LHCN-M2 (cell line): ENCODE results near the gene AFAP1L2. TPM values are rescaled to one million over a fixed set of nuclear protein-coding genes. Genes with fewer than 3 reads are reported as not detected.
"Not testable (repeated sequence)": the region's sequence is repeated elsewhere in the genome, so short reads cannot be mapped to it uniquely, and the experiment has no call there.

Experiments used
- DNase-seq: peaks from one replicate; pipeline ENCODE4 v3.0.0-alpha.2; 2012; ENCODE audit warnings: low read depth
- total RNA-seq: library from RNA; depleted of rRNA; stranded (reverse); fragments of >200 nt; gene quantifications from 2 replicates; pipeline ENCODE4 v1.2.3, GENCODE V29; 2014

AFAP1L2 gene
- total RNA-seq, 1 experiment from 2014 or later: under 0.01 TPM

DNA sequence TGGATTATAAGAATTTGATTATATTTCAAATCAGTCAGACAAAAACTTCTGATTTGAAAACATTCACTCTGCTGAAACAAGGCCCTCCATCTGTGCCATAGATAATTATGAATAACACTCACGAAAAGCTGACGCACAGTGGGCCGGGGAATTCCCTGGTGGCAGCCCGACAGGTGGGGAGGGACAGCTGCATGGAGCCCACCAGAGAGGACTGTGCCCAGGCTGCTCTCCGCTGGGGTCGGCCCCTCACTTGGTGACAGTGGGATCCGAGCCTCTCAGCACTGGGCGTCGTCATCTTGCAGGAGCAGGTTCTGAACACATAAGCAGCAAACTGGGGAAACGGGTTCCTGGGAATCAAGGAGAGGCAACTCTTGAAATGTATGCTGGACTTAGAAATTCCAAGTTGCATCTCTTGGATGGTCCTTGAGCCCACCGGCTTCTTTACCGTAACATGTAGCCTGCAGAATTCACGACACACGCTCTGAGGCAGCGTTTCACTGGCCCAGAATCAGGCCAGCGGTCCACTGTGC lies 41.4 kb downstream of the AFAP1L2 start:
- no peak for DNase-seq

DNA sequence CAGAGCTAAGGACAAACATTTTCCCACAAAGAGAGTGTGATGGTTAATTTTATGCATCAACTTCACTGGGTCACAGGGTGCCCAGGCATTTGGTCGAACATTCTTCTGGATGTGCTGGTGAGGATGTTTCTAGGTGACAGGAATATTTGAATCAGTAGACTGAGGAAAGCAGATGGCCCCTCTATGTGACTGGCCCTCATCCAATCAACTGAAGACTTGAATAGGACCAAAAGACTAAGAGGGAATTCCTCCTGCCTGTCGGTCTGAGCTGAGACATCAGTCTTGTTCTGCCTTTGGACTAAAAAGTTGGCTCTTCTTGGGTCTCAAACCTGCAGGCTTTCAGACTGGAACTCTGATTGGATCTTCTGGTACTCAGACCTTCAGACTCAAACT lies 44.4 kb downstream of the AFAP1L2 start:
- DNase-seq: no peak

DNA sequence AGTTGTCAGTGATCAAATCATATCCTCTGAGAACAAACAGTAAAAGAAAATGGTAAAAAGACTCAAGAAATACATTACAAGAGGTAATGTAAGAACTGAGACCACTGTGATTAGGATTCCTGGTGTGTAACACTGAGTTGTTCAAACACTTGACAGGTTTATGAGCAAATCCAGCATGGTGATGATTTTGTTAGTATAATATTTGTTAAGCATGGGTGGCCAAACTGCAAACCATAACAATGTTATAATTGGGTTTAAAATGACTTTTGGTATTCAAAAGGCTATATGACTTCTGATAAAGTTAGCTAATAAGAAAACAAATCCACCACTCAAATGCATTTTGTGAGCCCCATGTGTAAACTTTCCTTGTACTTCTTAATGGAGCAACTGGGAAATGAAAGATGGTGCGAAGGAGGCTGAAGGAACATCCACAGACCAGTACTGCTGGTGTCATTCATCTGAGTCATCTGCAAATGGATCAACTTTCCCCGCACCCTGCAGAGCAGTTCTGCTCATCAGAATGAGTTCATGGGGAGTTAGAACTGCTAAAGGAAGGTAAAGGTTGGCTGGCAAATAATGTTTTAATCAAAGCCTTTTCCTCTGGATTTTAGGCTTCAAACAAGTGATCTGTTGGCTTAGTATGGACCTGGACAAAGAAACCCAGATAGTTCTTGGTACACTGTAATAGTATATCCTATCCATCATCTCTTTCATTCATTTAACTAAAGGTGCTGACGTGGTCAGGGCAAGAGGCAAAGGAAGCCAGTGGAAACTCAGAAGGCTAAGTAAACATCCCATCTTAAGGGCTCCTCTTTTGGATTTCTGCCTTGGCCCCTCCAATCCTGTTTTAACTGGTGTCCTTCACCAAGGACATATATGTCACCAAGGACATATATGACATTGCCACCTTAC lies 45.0 kb downstream of the AFAP1L2 start:
- peak; percentile 75 for DNase-seq

DNA sequence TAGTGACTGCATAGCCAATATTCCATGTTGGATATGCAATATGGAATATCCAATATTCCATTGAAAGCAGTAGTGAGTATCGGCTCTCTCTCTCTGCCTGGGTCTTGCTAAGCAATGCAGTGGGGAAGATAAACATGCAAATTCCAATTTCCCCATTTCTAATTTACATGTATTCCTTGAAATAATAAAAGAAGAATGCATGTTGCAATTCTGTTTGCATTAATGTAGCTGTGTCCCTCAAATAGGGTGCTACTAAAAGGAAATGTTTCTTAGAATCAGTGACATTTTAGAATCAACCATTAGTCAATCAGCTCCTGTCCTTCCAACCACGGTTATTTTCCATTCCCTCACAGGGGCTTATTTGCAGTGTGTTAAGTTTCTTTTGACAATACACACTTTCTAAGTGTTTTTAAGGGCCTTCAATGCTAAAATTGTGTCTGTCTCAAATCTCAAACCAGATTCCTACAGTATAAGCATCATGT lies 46.7 kb downstream of the AFAP1L2 start:
- no peak for DNase-seq

DNA sequence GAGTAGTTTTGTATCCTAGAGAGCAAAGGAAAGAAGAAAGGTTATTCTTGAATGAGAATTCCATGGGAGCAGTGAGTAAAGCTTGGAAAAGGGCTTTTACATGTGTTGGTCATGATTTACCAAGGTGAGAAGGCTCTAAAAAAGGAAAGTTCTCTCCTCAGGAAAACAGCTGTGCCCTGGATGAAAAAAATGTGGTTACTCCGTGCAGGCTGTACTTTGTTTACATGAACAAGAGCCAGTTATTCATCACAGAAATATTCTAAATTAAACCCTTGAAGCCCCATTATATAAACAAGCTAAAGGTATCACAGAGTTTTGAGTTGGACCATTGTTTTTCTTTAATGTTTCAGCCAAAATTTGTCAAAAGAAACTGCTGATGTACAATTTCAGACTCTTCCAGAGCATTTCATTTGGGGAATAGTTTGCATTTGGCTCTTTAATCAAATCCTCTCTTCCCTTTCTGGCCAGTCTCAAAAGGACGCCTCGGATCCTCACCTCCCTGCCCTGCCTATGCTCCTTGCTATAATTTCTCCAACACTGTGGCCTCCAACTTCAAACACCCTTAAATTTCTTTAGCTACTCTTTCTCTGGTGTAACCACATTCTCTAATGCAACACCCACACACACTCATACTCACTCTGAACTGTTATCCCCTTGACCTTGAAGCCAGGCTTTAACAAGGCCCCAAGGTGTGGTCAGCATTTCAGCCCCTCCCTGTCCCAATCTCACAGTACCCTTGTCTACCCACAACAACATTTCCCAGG lies 47.4 kb downstream of the AFAP1L2 start:
- DNase-seq: peak; percentile 88

DNA sequence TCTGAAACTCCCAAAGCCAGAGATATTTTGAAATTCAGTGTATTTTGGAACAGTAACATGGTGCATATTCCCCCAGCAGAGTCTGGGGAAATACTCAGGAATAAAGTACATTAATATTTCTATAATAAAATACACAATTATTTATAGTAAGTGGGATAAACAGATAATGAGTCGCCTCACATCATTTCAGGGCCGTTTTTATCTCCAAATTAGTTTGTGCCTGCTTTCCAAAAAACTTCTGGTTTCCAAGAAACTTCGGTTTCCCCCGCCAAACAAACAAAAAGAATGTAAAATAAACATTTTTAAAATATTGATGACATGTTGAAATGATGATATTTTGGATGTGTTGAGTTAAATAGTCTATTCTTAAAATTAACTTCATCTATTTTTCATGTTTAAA lies 48.2 kb downstream of the AFAP1L2 start:
- DNase-seq: no peak

DNA sequence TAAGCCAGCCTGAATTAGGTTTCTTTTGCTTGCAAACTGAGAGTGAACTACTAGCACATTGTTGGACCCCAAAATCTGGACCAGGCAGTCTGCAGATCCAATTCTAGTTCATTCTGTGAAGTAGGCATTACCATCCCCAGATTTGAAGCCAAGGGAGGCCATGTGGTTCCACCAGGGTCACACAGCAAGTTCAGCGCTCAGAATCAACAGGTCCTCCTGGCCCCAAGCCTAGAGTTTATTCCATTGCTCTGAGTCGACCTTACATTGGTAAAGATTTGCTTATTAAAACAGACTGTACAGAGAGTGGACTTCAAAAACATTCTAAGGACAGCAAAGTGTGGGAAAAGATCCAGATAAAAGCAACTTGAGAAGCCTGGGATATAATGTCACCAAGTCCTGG lies 50.9 kb downstream of the AFAP1L2 start:
- DNase-seq: no peak

DNA sequence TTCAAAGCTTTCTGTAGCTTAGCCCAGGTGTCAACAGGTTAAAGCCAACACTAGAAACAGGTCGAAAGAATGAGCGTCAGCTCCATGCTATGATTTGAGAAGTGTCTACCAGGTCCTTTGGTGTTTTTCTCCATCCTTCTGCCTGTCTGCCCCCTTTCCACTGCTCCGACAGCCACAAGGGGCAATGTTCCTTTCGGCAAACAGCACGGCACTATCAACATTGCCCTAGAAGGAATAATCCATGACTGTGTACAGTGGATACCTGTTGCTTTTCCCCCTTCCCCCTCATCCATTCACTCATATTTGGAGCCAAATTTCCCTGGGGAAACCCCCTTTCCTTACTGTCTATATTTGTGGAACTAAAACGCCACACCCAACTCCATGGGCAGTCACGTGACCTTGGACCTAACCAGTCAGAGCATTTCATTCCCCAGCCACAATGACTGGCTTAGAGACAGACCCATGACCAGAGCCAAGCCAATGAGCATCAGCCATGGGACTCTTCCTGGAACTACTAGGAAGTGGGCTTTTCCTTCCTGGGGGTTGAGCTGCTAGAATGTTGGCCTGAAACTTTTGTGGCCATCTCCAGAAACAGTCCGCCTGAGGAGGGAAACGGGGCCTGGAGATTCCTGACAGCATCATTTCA lies 51.5 kb downstream of the AFAP1L2 start:
- no peak for DNase-seq

DNA sequence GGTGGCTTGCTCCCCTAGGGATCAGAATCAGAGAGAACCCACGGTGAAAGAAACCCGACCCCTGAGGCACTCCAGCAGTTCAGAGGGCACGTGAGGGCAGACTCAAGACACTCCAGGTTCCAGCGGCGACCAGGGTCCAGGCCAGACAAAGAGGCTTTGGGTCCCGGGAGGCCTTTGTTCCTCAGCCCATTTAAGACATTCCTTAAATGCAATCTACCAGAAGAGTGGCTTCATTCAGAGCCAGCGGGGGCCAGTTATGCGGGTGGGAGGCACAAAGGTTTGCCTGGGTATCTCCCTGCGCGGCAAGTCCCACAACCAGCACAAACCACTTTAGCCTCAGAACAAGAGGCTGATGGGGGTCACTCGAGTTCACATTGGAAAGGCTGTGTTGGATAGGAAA lies 53.6 kb downstream of the AFAP1L2 start:
- no peak for DNase-seq

DNA sequence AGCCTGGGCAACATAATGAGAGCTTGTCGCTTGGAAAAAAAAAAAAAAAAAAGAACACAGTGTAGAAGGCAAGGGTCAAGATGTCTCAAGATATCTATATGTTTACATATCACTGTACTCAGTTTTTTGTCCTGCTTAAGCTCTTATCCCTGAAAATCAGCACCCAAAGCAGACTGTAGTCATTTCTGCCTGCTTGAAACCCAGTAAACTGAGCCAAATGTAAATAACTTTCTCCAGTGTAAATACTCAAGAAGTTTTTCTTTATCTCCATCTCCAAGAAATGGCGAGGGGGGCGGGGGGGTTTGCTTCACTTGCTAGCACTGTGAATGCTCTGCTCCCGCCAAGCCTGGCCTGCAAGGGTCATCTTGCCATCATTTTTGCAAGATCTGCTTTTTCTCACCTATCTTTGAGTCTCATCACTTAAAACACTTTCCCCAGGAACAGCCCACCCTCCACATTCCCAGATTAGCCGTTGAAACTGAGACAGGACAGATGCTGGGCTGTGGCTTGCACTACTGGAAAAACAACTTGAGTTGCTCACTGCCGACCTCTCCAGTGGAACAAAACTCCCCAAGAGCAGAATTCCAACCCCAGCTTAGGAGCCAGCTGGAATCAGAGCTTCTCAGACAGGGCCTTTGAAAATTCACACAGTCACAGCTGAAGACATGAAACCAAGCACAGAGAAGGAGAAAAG lies 54.6 kb downstream of the AFAP1L2 start:
- DNase-seq: no peak

DNA sequence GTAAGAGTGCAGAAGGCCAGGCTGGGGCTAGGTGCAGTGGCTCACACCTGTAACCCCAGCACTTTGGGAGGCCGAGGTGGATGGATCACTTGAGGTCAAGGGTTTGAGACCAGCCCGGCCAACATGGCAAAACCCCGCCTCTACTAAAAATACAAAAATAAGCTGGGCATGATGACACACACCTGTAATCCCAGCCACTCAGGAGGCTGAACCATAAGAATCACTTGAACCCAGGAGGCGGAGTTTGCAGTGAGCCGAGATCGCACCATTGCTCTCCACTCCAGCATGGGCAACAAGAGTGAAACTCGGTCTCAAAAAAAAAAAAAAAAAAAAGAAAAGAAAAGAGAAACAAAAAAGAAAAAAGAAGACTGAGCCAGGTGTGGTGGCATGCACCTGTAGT lies 55.2 kb downstream of the AFAP1L2 start:
- not testable (repeated sequence) for DNase-seq

DNA sequence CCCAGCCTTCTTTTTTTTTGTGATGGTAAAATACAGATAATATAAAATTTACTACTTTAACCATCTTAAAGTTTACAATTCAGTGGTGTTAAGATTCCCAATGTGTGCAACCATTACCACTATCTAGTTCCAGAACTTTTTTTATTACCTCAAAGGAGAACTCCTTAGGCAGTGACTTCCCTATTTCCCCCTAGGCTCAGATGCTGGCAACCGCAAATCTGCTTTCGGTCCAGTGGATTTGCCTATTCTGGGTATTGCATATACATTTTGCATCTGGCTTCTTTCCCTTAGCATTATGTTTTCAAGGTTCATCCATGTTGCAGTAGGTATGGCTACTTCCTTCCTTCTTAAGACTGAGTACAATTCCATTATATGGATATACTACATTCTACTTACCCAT lies 56.5 kb downstream of the AFAP1L2 start:
- no peak for DNase-seq

DNA sequence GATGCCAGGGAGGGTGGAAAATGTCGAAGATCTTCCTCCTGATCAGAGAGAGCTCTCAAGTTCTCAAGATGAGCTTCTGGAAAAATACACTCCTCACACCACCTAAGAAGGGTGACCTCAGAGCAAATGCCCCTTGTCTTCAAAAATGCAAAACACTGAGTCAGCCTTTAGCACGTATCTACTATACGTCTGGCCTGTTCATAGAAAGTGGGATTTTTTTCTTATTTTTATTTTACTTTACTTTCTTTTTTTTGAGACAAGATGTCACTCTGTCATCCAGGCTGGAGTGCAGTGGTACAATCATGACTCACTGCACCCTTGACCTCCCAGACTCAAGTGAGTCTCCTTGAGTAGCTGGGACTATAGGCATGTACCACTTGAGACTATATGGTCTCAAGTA lies 57.1 kb downstream of the AFAP1L2 start:
- DNase-seq: no peak

DNA sequence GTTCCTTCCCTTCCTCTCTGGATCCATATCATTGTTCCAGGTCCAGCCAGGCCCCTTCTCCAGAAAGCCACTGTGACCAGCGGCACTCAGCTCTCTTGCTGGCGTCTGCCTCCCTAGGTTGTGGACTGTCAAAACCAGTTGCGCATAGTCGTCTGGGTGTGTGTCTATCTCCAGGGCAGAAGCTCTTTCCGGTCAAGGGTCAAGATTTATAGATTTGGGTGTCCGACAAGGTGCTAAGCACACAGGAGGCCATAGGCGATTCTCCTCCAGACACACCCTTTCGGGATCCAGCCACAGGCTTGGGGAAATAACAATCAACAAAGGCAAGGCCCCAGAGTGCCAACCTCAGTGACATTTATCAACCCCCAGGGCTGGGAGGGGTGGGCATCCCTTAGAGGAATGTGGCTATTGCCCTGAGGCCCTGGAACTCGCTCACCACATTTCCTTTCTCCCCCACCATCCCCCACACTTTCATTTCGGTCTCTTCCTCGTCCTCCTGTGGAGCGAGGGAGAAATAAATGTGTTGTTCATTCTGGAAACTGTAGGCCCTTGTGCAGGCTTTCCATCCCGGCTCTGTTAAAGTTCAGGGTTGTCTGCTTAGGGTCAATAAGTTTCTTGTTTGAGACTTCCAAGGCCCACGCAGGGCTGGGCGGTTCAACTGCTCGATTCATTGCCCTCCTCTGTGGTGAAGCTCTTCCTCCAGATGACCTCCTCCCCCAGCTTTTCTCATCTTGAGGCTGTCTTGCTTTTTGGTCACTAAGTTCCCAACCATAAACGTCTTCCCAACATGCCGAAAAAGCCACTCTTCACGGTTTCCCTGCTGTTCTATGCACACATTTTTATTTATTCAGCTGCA lies 57.9 kb downstream of the AFAP1L2 start:
- DNase-seq: no peak

DNA sequence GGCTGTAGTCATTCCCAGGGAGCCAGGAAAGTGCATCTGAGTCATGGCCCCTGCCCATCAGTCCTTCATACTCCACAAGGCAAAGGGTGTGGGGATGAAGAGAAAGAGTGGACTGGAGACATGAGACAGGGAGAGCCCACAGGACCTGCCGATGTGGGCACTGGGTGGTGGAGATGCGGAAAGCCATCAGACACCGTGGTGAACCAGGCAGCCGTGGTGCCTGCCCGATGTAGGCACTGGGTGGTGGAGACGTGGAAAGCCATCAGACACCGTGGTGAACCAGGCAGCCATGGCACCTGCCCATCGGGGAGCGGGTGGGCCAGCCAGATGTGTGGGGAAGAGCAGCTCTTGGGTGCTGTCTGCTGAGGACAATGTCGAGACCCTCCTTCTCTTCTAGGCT lies 58.6 kb downstream of the AFAP1L2 start:
- DNase-seq: no peak

DNA sequence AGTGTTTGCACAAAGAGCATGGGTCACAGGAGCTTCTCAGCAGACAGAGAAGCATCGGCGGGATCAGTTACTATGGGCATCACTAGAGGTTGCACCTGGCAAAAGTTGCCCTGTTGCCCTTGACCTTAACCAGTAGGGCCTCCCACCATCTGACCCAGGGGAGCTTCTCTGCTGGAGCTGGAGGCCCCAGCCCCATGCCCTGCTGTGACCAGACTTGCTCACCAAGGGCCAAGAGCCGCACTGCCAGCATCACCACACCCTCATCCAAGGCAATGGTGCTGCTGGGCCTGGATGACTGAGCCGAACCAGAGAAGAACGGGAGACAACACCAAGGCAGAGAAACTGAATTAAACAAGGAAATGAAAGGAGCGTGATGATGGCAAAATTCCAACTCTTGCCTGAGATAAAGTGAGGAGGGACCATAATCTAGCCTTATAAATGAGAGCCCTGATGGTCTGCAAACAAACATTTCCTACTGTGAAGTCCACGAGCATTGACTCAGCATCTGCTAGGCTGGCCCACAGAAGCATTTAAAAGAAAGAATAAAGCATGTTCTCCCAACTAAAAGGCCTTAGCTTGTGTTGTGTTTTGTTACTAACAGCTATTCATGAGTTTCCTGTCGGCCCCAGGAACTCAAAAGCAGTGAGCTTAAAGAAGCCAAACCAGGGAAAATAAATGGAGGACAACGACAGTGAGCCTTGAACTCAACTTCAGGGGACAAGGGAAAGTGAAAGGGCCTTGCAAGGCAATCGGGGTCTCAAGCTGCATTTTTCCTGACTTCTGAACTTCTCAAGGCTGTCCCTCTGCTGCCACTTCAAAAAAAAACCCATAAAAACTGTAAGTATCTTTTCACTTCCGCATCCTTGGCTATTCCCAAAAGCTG lies 60.4 kb downstream of the AFAP1L2 start:
- DNase-seq: no peak

DNA sequence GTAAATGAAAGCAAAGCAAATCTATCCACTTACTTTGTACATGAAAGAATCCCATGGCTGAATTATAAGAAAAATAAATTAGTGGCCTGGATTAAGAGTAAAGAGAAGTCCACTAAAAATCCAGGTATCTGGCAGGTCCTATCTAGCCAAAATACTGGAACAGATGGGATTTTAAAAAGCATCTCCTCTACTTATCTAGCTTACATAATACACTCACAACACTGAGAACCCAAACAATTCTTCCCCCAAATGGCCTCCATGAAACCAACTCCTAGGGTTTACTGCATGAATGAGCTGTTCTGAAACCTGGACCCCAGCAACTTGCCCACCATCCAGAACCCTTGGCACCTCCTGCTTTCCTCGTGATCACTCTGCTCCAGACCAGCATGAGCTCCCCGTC lies 61.3 kb downstream of the AFAP1L2 start:
- DNase-seq: no peak

DNA sequence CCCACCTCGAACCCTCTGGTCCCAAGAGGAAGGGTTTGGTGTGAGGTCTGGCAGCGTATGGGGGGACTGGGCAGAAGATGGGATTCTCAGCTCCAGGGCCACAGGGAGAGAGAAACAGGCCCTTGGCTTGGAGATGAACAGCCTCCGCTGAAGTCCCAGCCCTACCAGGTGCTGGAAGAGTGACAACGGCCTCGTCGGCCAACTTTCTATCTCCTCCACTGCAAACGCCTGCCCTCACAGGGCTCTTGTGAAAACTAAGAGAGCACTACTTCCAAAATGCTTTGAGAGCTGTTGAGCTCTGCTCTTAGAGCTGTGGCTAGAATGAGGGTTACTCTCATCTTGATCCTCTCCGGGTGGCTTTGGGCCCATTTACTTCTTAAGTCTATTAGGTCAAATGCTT lies 63.5 kb downstream of the AFAP1L2 start:
- DNase-seq: no peak
